Activated T-cell treated with anti-CD3 and anti-CD28 coated beads, Interleukin-2, amount 50 U/mL, for 4 hours (primary cell): Measurements from ENCODE around the gene SPP1. TPM values are rescaled to one million over a fixed set of nuclear protein-coding genes. Genes with fewer than 3 reads are reported as not detected.
A peak's percentile ranks its signal among the peaks of the same experiment; 100 is the strongest.

Experiments used
- ATAC-seq, 2 donors: fragments of 200-7000 bp; cut with Tn5 transposase; one replicate each; pipeline ENCODE4 v1.10.0; 2021
- DNase-seq: peaks from one replicate; pipeline ENCODE4 v3.0.0-alpha.2; 2020
- H3K27me3 Mint-ChIP-seq: one replicate; pipeline ENCODE4 v1.8.0; 2021; ENCODE audit warnings: low read depth, mixed read lengths
- H3K36me3 Mint-ChIP-seq: one replicate; pipeline ENCODE4 v1.8.0; 2022; ENCODE audit warnings: mixed read lengths; ENCODE audit not compliant: insufficient read depth
- H3K4me1 Mint-ChIP-seq: one replicate; pipeline ENCODE4 v1.8.0; 2021; ENCODE audit warnings: low read depth, mixed read lengths
- H3K4me3 Mint-ChIP-seq: one replicate; pipeline ENCODE4 v1.8.0; 2021; ENCODE audit warnings: mild to moderate bottlenecking, moderate library complexity, mixed read lengths
- H3K9me3 Mint-ChIP-seq: one replicate; pipeline ENCODE4 v1.8.0; 2021; ENCODE audit warnings: mixed read lengths
- total RNA-seq, 3 donors: library from RNA; stranded (reverse); gene quantifications; one replicate each; pipeline ENCODE4 v1.2.1, GENCODE V29; 2021

The SPP1 gene
- total RNA-seq, 3 donors from 2014 or later = 0.63 to 0.87 (median 0.81) TPM

DNA sequence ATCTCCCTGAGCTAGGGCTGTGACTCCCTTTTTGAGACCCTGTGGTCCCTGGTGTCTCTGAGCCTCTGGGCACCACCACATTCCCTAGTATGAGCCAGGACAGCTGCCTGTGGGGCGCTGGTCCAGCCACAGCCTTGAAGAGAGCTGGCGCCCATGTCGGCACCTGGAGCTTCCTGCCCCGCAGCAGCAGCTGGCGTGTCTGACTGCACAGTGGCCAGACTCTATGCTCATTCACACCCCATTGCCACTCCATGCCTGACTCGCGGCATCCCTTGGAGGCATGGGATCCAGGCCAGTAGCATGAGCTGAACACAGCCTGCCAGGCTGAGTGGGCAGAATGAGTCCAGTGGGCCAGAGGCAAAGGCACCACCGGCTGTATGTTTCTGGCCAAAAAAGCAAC is 8.3 kb upstream of the SPP1 start:
- Mint-ChIP-seq H3K27me3 (peaks cover 37% of the 10 kb centered on the region), H3K4me1 (no peaks in the 10 kb centered on the region), H3K9me3 (no peaks in the 10 kb centered on the region), H3K36me3 (no peaks in the 10 kb centered on the region), H3K4me3 (no peak overlapping the region)
- DNase-seq (no peak), ATAC-seq (no peak)

DNA sequence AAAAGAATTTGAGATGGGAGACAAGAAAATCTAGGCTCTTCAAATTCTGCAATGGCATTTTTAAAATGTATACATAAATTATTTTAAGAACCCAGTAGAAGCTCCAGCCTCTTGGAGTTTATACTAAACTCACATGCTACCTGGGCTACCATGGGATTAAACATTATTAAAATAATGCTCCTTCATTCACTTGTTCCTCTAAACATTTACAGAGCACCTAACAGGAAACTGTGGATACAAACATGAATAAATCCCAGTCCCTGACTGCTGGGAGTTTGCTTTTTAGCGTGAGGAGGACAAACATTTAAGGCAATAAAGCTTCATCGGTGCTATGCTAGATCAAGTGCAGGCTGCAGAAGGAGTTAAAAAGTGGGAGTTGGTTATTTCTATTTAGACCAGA is 5.4 kb upstream of the SPP1 start:
- no peaks in the 10 kb centered on the region for H3K36me3 Mint-ChIP-seq
- H3K27me3 Mint-ChIP-seq = peaks cover 45% of the 10 kb centered on the region
- H3K9me3 Mint-ChIP-seq = no peaks in the 10 kb centered on the region
- ATAC-seq (no peak), DNase-seq (no peak)
- H3K4me1 Mint-ChIP-seq = peaks cover 3% of the 10 kb centered on the region
- no peak overlapping the region for H3K4me3 Mint-ChIP-seq

DNA sequence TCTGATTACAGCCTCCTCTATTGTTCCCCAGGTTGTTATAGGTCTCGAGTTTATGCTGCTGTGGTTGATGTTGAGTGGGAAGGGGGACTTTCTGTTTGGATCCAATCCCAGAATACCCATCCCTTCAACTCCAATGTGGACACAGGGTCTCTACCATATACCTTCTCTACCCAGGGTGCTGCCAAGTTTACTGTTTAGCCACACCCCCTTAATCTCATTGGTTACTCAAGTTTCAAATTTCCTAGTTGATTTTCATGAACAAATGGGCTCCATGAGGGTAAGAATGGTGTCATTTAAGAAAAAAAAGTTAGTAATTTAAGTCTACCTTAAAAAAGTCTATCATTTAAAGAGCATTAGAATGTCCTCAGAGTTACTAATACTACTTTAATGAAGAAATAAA is 3.6 kb upstream of the SPP1 start:
- H3K4me1 Mint-ChIP-seq = peaks cover 8% of the 10 kb centered on the region
- H3K36me3 Mint-ChIP-seq = no peaks in the 10 kb centered on the region
- H3K4me3 Mint-ChIP-seq = no peak overlapping the region
- no peaks in the 10 kb centered on the region for H3K9me3 Mint-ChIP-seq
- DNase-seq = no peak
- peaks cover 46% of the 10 kb centered on the region for H3K27me3 Mint-ChIP-seq
- no peak for ATAC-seq

DNA sequence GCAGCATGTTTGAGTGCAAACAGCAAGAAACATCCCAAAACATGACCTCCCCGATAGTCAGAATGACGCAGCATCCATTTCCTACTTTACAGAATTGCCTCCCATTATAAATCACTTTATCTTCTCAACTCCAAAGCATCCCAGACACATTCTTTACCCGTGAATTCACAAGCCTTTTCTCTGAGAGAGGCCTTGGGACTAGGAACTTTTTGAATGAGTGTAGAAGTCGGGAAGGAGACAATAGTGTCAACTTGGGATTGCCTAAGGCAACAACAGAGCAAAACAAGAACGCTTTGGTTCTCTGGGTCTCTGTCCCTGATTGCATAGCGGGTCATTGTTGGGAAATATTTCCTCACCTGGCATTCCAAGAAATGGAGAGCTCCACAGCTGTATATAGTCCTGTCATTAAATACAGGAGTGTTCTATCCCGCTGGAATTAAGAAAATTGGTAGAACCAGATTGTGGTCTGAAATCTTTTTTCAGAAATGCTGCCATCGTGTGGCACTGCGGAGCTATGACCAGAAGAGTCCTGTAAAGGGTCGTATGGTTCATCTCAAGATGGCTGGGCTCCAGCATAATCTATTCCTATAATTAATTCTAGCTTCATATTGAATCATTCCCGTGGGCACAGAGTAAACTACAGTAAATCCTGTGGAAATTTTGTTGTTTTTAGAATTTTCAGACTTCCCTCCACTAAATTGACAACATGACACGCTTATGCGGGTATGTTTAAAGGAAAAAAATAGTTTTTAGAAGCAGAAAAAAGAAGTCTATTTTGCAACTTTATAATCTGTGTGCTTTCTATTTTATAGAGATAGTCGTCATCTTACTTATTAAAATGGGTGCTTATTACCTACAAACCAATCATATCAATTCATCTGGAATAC is 2.0 kb upstream of the SPP1 start:
- Mint-ChIP-seq H3K27me3 (peaks cover 42% of the 10 kb centered on the region), H3K9me3 (no peaks in the 10 kb centered on the region), H3K36me3 (no peaks in the 10 kb centered on the region), H3K4me3 (no peak overlapping the region), H3K4me1 (peaks cover 8% of the 10 kb centered on the region)
- DNase-seq (no peak), ATAC-seq (peak; percentile 61 to 74)

DNA sequence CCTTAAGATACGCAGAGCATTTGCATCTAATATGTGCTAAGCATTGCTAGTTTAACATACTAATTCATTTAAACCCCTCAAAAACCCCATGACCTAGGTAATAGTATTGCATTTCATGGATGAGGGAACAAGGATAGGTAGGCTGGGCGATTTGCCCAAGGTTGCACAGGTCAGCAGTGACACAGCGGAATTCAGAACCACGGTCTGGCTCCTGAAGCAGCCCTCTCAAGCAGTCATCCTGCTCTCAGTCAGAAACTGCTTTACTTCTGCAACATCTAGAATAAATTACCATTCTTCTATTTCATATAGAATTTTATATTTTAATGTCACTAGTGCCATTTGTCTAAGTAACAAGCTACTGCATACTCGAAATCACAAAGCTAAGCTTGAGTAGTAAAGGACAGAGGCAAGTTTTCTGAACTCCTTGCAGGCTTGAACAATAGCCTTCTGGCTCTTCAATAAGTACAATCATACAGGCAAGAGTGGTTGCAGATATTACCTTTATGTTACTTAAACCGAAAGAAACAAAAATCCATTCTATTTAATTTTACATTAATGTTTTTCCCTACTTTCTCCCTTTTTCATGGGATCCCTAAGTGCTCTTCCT is 555 bp upstream of the SPP1 start:
- ATAC-seq = no peak
- no peak overlapping the region for H3K4me3 Mint-ChIP-seq
- peaks cover 38% of the 10 kb centered on the region for H3K27me3 Mint-ChIP-seq
- DNase-seq = no peak
- peaks cover 8% of the 10 kb centered on the region for H3K4me1 Mint-ChIP-seq
- H3K36me3 Mint-ChIP-seq = no peaks in the 10 kb centered on the region
- no peaks in the 10 kb centered on the region for H3K9me3 Mint-ChIP-seq

DNA sequence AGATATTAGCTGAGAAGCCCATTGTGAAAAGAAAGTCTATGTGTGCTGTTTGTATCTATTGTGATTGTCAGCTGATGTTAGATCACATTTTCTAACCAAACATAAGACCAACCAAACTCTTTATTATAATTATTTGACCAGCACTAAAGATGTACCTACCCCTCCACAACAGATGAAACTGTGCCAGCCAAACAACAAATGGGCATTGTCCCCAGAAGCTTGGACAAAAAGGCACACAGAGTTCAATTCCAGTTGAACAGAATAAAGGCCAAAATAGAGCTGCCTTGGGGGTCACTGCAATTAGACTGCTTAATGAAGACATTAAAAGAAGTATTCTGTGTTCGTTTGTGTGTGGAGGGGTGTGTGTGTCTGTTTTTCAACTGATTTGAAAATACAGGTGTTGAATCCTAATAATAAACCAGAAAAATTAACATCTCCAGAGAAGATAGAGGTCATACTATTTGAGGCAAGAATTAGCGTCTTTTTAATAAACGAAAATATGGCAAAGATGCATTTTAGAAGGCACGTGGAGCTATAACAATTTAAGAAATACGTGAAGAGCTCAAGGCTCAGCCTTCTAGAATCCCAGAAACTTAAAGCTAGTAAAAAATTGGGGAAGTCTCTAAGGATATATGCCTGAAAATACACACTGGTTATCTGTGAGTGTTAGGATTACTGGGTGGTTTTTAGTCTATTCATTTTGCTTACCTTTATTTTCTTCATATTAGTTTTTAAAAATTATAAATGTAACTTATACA is 2.2 kb downstream of the SPP1 start:
- DNase-seq = no peak
- Mint-ChIP-seq H3K4me1 (peaks cover 8% of the 10 kb centered on the region), H3K4me3 (no peak overlapping the region), H3K9me3 (no peaks in the 10 kb centered on the region), H3K27me3 (peaks cover 38% of the 10 kb centered on the region), H3K36me3 (no peaks in the 10 kb centered on the region)
- ATAC-seq = no peak

DNA sequence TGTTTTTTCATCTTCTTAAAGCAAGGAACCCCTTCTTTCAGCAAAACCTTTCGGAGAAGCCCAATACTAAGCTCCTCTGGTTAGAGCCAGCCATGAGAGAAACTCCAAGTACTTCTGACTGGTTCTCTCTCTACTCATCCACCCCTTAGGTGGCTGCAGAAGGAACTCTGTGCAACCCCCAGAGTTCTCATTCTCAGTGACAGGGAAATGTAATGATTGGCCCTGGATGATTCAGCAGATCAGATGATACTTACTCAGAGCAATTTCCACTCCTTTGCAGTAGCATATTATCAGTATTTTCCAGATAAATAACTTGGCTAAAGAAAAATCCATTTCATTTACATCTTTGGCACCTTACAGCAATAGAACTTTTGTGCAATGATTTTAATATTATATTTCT is 3.2 kb downstream of the SPP1 start:
- no peak for DNase-seq
- Mint-ChIP-seq H3K27me3 (peaks cover 33% of the 10 kb centered on the region), H3K4me1 (peaks cover 5% of the 10 kb centered on the region), H3K36me3 (no peaks in the 10 kb centered on the region), H3K9me3 (no peaks in the 10 kb centered on the region), H3K4me3 (no peak overlapping the region)
- no peak for ATAC-seq

DNA sequence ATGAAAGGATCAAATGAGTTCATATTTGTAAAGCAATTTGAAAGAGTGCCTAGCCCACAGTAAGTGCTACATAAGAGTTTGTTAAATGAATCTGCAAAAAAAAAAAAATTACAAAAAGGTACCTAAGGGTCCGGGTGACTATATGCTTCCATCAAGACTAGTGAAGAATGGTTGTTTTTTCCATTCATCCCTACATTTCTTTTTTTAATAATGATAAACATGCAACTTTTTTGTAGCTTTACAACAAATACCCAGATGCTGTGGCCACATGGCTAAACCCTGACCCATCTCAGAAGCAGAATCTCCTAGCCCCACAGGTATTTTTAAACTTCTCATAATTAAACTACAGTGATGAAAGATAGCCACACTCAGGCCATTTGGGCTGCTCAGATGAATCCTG is 4.3 kb downstream of the SPP1 start:
- H3K4me3 Mint-ChIP-seq = no peak overlapping the region
- no peaks in the 10 kb centered on the region for H3K9me3 Mint-ChIP-seq
- ATAC-seq = no peak
- no peak for DNase-seq
- H3K27me3 Mint-ChIP-seq = peaks cover 34% of the 10 kb centered on the region
- H3K4me1 Mint-ChIP-seq = peaks cover 5% of the 10 kb centered on the region
- H3K36me3 Mint-ChIP-seq = no peaks in the 10 kb centered on the region

DNA sequence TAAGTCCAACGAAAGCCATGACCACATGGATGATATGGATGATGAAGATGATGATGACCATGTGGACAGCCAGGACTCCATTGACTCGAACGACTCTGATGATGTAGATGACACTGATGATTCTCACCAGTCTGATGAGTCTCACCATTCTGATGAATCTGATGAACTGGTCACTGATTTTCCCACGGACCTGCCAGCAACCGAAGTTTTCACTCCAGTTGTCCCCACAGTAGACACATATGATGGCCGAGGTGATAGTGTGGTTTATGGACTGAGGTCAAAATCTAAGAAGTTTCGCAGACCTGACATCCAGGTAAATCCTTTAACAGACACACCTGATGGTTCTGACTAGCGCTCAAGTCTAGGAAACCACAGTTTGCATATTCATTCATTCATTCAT is 6.0 kb downstream of the SPP1 start:
- no peaks in the 10 kb centered on the region for H3K36me3 Mint-ChIP-seq
- H3K4me1 Mint-ChIP-seq = no peaks in the 10 kb centered on the region
- H3K4me3 Mint-ChIP-seq = no peak overlapping the region
- DNase-seq (no peak), ATAC-seq (no peak)
- H3K27me3 Mint-ChIP-seq = peaks cover 34% of the 10 kb centered on the region
- no peaks in the 10 kb centered on the region for H3K9me3 Mint-ChIP-seq

DNA sequence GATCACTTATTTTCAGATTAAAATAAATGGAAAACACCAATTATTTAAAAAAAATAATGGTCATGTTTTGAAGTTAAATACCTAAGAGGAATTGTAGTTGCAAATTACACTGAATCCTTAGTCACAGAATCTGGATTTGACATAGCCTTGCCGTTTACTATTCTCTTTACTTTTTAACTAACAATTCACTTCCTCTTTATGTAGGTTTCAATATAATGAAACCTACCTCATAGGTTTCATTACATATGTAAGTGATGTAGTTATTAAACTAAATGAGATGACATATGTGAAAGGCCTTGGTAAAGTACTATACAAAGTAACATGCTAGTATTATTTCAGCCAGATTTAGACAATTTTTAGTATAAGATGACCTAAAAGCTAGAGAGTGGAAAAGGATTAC is 6.5 kb downstream of the SPP1 start:
- no peak overlapping the region for H3K4me3 Mint-ChIP-seq
- no peaks in the 10 kb centered on the region for H3K9me3 Mint-ChIP-seq
- H3K27me3 Mint-ChIP-seq = peaks cover 30% of the 10 kb centered on the region
- H3K4me1 Mint-ChIP-seq = no peaks in the 10 kb centered on the region
- H3K36me3 Mint-ChIP-seq = no peaks in the 10 kb centered on the region
- DNase-seq (no peak), ATAC-seq (no peak)

DNA sequence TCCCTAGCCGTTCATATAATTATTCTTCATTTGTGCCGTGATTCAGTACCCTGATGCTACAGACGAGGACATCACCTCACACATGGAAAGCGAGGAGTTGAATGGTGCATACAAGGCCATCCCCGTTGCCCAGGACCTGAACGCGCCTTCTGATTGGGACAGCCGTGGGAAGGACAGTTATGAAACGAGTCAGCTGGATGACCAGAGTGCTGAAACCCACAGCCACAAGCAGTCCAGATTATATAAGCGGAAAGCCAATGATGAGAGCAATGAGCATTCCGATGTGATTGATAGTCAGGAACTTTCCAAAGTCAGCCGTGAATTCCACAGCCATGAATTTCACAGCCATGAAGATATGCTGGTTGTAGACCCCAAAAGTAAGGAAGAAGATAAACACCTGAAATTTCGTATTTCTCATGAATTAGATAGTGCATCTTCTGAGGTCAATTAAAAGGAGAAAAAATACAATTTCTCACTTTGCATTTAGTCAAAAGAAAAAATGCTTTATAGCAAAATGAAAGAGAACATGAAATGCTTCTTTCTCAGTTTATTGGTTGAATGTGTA is 7.0 kb downstream of the SPP1 start:
- Mint-ChIP-seq H3K4me1 (no peaks in the 10 kb centered on the region), H3K36me3 (no peaks in the 10 kb centered on the region), H3K27me3 (peaks cover 27% of the 10 kb centered on the region), H3K4me3 (no peak overlapping the region), H3K9me3 (no peaks in the 10 kb centered on the region)
- no peak for ATAC-seq
- no peak for DNase-seq

DNA sequence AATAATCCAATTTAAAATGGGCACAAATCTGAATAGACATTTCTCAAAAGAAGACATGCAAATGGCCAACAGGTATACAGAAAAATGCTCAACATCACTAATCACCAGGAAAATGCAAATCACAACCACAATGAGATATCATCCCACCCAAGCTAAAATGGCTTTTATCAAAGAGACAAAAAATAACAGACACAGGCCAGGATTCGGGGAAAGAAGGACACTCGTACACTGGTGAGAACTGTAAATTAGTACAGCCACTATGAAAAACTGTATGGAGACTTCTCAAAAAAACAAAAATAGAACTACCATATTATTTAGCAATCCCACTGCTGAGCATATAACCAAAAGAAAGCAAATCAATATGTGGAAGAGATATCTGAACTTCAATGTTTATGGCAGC is 8.5 kb downstream of the SPP1 start:
- H3K9me3 Mint-ChIP-seq = no peaks in the 10 kb centered on the region
- H3K36me3 Mint-ChIP-seq = no peaks in the 10 kb centered on the region
- no peaks in the 10 kb centered on the region for H3K4me1 Mint-ChIP-seq
- ATAC-seq = no peak
- H3K27me3 Mint-ChIP-seq = peaks cover 24% of the 10 kb centered on the region
- DNase-seq = no peak
- H3K4me3 Mint-ChIP-seq = no peak overlapping the region

DNA sequence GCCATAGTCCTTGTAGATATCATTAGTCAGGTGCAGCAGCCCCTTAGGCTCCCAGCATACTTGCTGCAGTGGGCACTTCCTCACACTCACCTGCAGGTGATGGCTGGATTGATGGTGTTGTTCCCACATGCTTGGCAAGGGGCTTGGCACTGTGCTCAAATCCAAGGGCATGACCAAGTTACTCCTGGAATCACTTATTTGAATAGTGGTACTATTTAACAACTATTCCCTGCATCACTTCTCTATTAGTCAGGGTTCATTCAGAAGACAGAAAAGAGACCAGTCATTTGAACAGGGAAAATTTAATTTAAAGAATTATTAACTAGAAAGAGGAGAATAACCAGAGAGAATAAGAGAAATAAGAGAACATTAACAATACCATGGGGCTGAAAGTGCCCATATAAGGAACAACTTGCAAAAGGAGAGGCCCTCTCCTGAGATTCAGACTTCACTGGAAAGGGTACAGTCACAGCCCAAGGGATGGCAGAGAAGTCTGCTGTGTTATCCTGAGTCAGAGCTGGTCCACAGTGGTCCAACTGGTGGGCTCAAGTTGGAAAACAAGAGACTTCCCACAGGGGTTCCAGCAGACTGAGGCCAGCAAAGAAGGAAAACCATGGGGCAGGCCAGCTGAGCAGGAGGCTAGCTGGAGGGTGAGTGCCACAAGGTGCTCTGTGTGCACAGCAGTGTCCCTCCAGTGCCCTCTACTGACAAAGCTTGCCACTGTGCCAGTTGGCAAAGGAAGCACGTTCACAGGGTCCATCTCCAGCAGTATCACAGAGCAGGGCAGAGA is 9.8 kb downstream of the SPP1 start:
- DNase-seq = peak; percentile 7
- Mint-ChIP-seq H3K27me3 (peaks cover 22% of the 10 kb centered on the region), H3K4me3 (no peak overlapping the region), H3K4me1 (no peaks in the 10 kb centered on the region), H3K9me3 (no peaks in the 10 kb centered on the region), H3K36me3 (no peaks in the 10 kb centered on the region)
- ATAC-seq = peak; percentile 58 to 82

DNA sequence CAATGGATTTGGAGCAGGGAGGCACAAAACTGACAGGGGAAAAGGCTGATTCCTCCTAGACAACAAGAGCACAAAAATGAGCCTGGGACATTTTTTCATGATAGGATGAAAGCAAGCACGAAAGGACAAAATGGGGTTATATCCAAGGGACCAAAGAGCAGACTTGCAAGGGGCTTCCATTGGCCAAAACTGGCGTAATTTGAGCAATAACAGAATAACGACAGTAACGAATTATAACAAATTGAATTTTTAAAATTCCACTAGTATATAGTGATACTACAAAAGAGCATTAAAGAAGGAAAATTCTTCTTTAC is 10.3 kb downstream of the SPP1 start:
- H3K4me3 Mint-ChIP-seq = no peak overlapping the region
- H3K9me3 Mint-ChIP-seq = no peaks in the 10 kb centered on the region
- peaks cover 2% of the 10 kb centered on the region for H3K4me1 Mint-ChIP-seq
- DNase-seq (no peak), ATAC-seq (no peak)
- no peaks in the 10 kb centered on the region for H3K36me3 Mint-ChIP-seq
- peaks cover 22% of the 10 kb centered on the region for H3K27me3 Mint-ChIP-seq
